Measurements from ENCODE around the gene PHF2.

Gene PHF2

DNA sequence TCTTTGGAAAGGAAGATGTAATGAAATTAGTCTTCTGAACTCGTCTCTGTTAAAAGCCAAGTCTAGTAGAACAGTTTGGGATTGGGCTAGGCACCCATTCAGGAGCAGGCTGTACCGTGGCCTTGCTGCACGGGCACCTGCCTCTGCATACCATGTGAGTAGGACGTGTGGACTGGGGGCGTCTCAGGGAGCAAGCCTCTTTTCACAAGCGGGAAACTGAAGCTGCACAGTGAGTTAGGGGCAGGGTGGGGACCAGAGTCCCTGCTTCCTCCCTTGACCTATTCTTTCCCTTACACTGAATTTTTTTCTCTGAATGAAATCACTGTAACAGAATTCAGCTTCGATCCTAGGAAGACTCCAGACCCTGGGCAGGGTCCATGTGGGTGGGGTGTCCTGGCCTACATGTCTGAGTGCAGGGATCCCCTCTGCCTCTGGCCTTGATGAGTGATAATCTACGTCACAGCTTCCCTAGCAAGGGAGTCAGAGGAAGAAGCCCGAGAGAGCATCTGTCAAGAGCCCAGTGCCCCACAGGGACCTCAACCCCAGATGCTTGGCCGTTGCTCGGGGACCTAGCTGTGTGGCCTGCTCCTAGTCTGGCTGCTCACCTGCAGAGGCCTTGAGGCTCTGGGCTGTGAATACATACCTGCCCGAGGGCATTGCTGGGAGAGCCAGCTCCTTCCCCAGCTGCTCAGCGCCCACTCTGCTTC lies 15.1 kb downstream of the PHF2 start:
- no peak for TF ChIP-seq Cebpa-rat (IDR thresholded peaks at IDR 0.05)
- Histone ChIP-seq H3K9ac (peak overlapping the region in 6 of 11 experiments; percentile 1 to 50 (median 26); a peak in 6 of 22 replicates), H3K4me3 (no peak overlapping the region), H3K4me2 (peak overlapping the region; percentile 46 to 78 (median 68)), H3K36me3 (peaks cover 0 to 6% (median 0%) of the 10 kb centered on the region in 11 experiments; a peak in 1 of 22 replicates), H4K20me1 (peaks cover 93 to 100% (median 100%) of the 10 kb centered on the region in 11 experiments), H3K4me1 (peaks cover 56 to 85% (median 83%) of the 10 kb centered on the region in 10 experiments), H3K27ac (peak overlapping the region in 6 of 11 experiments; percentile 16 to 55 (median 42); a peak in 10 of 22 replicates), H3K27me3 (no peaks in the 10 kb centered on the region), H3K9me3 (replicated peaks in 1 of 11) (no peaks in the 10 kb centered on the region)

DNA sequence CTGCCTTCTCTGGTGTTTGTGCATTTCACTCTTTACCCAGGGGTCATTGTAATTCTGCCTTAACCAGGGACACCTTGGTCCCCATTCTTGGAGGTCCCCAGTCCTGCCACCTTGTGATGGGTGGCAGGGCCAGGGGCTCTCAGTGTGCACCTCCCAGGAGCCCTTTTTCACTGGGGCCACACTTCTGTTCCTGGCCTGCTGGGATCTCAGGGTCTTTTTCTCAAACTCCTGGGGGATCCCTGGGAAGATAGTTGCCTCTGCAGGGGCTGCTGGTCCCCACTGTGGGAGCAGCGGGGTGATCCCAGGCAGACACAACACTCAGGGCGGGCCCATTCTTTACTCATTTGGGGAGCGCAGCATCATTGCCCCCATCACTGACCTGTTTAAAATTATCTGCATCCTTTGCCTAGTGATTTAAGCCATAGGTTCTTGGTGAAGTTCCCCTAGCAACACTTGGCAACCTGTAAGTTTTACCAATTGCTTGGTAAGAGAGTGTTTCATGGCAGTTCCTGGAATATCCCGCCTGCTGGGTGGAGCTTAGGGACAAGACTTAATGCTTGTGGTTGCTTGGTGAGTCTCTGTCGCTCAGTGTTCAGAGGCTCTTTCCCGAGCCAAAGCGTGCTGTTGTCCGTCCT lies 15.7 kb downstream of the PHF2 start:
- peaks cover 0 to 6% (median 0%) of the 10 kb centered on the region in 11 experiments; a peak in 1 of 22 replicates for H3K36me3 ChIP-seq
- H3K4me1 ChIP-seq: peaks cover 56 to 85% (median 81%) of the 10 kb centered on the region in 10 experiments
- peak overlapping the region in 6 of 11 experiments; percentile 16 to 47 (median 42); a peak in 10 of 22 replicates for H3K27ac ChIP-seq
- H4K20me1 ChIP-seq: peaks cover 94 to 100% (median 99%) of the 10 kb centered on the region in 11 experiments
- H3K9ac ChIP-seq: peak overlapping the region in 6 of 11 experiments; percentile 1 to 50 (median 26); a peak in 5 of 22 replicates
- H3K4me3 ChIP-seq: no peak overlapping the region
- H3K9me3 ChIP-seq (replicated peaks in 1 of 11): no peaks in the 10 kb centered on the region
- no peaks in the 10 kb centered on the region for H3K27me3 ChIP-seq
- peak overlapping the region; percentile 46 to 78 (median 68) for H3K4me2 ChIP-seq
- no peak for TF ChIP-seq Cebpa-rat (IDR thresholded peaks at IDR 0.05)

DNA sequence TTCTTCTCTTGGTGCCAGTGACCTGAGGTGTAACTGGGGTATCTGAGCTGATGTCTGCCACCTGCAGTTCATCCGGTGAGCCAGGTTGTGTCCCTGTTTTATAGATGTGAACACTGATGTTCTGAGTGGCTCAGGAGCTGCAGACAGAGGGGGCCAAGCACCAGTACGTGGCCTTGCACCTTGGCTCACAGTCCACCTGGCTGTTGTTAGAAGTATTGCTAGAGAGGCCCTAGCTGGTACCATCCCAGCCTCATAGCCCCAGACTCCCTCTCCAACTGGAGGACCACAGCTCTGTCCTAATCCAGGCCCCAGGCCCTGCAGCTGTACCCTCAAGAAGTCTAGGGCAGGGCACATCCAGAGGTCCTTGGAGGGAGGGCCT lies 16.2 kb downstream of the PHF2 start:
- no peaks in the 10 kb centered on the region for H3K9me3 ChIP-seq (replicated peaks in 1 of 11)
- H4K20me1 ChIP-seq: peaks cover 94 to 100% (median 99%) of the 10 kb centered on the region in 11 experiments
- H3K9ac ChIP-seq: no peak overlapping the region
- no peaks in the 10 kb centered on the region for H3K27me3 ChIP-seq
- H3K36me3 ChIP-seq: peaks cover 0 to 6% (median 0%) of the 10 kb centered on the region in 11 experiments; a peak in 1 of 22 replicates
- TF ChIP-seq Cebpa-rat (IDR thresholded peaks at IDR 0.05): no peak
- H3K4me2 ChIP-seq: peak overlapping the region in 8 of 11 experiments; percentile 59 to 78 (median 72); a peak in 8 of 22 replicates
- H3K27ac ChIP-seq: peak overlapping the region in 1 of 11 experiments; percentile 44; a peak in 1 of 22 replicates
- peaks cover 56 to 85% (median 83%) of the 10 kb centered on the region in 10 experiments for H3K4me1 ChIP-seq
- no peak overlapping the region for H3K4me3 ChIP-seq

DNA sequence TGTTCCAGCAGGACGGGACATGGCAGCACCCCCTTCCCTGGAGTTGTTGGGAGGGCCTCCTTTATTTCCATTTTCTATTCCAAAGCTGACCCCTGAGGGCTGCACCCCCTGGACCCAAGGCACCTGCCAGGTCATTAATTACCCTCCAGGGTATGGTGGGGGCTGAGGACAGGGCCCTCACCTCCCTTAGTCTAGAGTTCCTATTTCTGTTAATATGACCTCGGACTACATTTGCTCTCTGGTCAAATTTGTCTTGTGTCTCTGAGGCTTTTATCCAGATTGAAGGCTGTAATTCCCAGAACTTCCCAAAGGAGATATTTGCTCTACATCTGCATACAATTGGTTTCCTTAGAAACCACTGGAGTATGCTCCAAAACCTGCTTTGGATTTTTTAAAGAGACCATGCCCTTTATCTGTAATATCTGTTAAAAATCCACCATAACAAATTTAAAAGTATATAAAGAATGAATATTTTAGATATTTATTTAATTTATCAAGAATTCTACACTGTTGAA lies 16.8 kb downstream of the PHF2 start:
- no peak overlapping the region for H3K4me3 ChIP-seq
- TF ChIP-seq Cebpa-rat (IDR thresholded peaks at IDR 0.05): no peak
- H3K4me1 ChIP-seq: peaks cover 54 to 85% (median 83%) of the 10 kb centered on the region in 10 experiments
- no peak overlapping the region for H3K9ac ChIP-seq
- no peak overlapping the region for H3K4me2 ChIP-seq
- peaks cover 0 to 6% (median 0%) of the 10 kb centered on the region in 11 experiments; a peak in 1 of 22 replicates for H3K36me3 ChIP-seq
- peaks cover 94 to 100% (median 99%) of the 10 kb centered on the region in 11 experiments for H4K20me1 ChIP-seq
- H3K27me3 ChIP-seq: no peaks in the 10 kb centered on the region
- no peaks in the 10 kb centered on the region for H3K9me3 ChIP-seq (replicated peaks in 1 of 11)
- no peak overlapping the region for H3K27ac ChIP-seq

DNA sequence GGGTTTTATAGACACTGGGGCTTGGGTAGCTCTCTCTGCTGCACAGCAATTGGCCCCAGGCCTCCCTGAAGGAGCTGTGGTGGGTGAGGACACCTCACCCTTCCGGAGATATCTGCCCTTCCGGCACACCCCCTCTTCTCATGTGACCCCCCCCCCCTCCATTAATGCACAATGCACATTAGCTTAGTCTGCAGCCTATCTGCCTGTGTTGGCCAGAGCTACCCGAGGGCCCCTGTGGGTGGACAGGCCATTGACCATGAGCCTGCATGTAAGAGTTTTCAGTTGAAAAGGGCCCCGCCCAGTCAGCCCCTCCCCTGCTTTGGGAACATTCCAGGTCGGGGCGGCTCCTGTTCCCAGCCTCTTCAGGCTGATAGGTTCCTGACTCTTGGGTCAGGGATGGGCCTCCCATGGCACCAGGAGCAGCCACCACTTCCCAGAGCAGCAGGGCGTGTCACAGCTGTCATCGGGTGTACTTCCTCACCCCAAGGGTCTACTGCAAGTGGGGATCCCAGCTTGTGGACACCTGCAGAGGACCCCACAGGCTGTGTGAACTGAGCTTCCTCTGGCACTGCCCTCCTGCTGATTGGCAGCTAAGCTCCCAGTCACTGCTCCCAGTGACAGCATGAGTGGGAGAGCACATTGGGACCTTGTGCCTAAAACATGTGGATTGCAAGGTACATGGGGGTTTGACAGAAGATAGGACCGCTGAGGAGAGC lies 17.8 kb downstream of the PHF2 start:
- H3K27me3 ChIP-seq: no peaks in the 10 kb centered on the region
- H3K4me1 ChIP-seq: peaks cover 54 to 85% (median 83%) of the 10 kb centered on the region in 10 experiments
- H3K4me2 ChIP-seq: peak overlapping the region; percentile 6 to 55 (median 29); a peak in 17 of 22 replicates
- H3K9ac ChIP-seq: no peak overlapping the region
- H3K4me3 ChIP-seq: no peak overlapping the region
- peaks cover 94 to 100% (median 99%) of the 10 kb centered on the region in 11 experiments for H4K20me1 ChIP-seq
- H3K36me3 ChIP-seq: peaks cover 0 to 6% (median 0%) of the 10 kb centered on the region in 11 experiments; a peak in 1 of 22 replicates
- no peak for TF ChIP-seq Cebpa-rat (IDR thresholded peaks at IDR 0.05)
- H3K9me3 ChIP-seq (replicated peaks in 1 of 11): no peaks in the 10 kb centered on the region
- no peak overlapping the region for H3K27ac ChIP-seq

DNA sequence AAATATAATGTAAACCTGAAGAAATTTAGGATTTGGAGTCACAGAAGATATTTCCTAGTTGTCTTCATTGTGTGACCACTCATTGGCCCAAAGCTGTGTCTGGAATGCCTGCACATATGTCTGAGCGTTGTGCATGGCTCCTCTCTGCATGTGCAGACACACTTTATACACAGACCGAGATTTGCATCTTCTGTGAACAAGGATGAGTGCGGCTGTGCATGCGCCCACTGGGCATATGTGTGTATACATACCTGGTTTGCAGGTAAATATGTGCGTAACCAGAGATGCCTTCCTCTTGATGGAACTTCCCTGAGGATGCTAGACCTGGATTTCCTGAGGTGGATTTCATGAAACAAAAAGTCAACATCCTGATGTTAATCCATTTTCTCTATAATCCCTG lies 19.1 kb downstream of the PHF2 start:
- no peak overlapping the region for H3K9ac ChIP-seq
- H3K9me3 ChIP-seq (replicated peaks in 1 of 11): no peaks in the 10 kb centered on the region
- H3K27me3 ChIP-seq: no peaks in the 10 kb centered on the region
- TF ChIP-seq Cebpa-rat (IDR thresholded peaks at IDR 0.05): no peak
- no peak overlapping the region for H3K27ac ChIP-seq
- H3K4me3 ChIP-seq: no peak overlapping the region
- H3K4me2 ChIP-seq: no peak overlapping the region
- H3K36me3 ChIP-seq: peaks cover 0 to 6% (median 0%) of the 10 kb centered on the region in 11 experiments; a peak in 1 of 22 replicates
- peaks cover 94 to 100% (median 99%) of the 10 kb centered on the region in 11 experiments for H4K20me1 ChIP-seq
- H3K4me1 ChIP-seq: peaks cover 52 to 85% (median 83%) of the 10 kb centered on the region in 10 experiments

DNA sequence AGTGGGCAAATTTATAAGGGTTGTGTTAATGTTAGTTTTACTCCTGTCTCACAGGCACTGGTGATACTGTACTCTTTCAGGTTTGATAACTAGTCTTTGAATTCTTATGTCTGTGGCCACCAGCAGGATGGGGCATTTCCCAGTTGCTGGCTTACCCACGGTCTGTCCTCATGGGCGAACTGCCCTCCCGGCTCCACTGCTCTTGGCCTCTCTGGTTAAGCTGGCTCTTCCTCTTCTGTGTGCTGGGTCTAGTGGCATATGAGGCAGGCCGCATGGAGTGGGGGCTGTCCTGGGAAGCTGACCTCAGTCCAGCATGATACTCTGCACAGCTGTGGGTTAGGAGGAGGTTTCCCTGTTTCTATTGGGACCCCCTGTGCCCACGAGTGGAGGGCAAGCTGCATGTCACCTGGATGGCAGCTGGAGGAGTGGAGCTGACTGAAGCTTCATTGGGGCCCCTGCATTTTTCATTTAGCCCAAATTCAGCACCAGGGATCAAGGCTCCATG lies 19.5 kb downstream of the PHF2 start:
- H3K27ac ChIP-seq: 0 out of 22 replicates have a peak overlapping the region, but pooled peaks of 1 of the 11 experiments have one; percentile 17
- TF ChIP-seq Cebpa-rat (IDR thresholded peaks at IDR 0.05): no peak
- no peak overlapping the region; a peak in 1 of 22 replicates for H3K9ac ChIP-seq
- H3K9me3 ChIP-seq (replicated peaks in 1 of 11): no peaks in the 10 kb centered on the region
- H3K27me3 ChIP-seq: no peaks in the 10 kb centered on the region
- H3K4me3 ChIP-seq: no peak overlapping the region
- H3K36me3 ChIP-seq: peaks cover 0 to 6% (median 0%) of the 10 kb centered on the region in 11 experiments; a peak in 1 of 22 replicates
- peak overlapping the region in 7 of 11 experiments; percentile 10 to 89 (median 61); a peak in 13 of 22 replicates for H3K4me2 ChIP-seq
- peaks cover 94 to 100% (median 99%) of the 10 kb centered on the region in 11 experiments for H4K20me1 ChIP-seq
- H3K4me1 ChIP-seq: peaks cover 52 to 85% (median 83%) of the 10 kb centered on the region in 10 experiments

DNA sequence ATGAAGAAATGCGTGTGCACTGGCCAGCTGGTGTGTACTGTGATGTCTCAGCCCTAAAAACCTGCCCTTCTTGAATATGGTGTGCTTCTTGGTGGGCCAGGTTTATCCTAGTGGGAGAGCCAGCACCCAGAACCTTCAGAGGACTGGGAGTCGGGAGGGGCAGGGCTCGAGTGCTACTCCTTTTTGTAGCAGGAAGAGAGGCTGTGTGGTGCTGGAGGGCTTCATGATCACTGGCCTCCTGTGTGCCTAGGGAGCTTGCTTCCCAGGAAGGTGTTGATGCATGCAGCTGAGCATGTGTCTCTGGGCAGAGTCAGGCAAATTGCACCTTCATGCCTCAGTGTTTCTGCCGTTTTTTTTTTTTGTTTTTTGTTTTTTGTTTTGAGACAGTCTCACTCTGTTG lies 20.0 kb downstream of the PHF2 start:
- Histone ChIP-seq H3K4me3 (no peak overlapping the region), H4K20me1 (peaks cover 94 to 100% (median 99%) of the 10 kb centered on the region in 11 experiments)
- no peak for TF ChIP-seq Cebpa-rat (IDR thresholded peaks at IDR 0.05)

More for the DNA sequence above, 20.0 kb downstream of the PHF2 start:
- H3K27me3 ChIP-seq: no peaks in the 10 kb centered on the region
- no peak overlapping the region; a peak in 1 of 22 replicates for H3K9ac ChIP-seq
- peak overlapping the region in 7 of 11 experiments; percentile 10 to 89 (median 61); a peak in 14 of 22 replicates for H3K4me2 ChIP-seq
- no peaks in the 10 kb centered on the region for H3K9me3 ChIP-seq (replicated peaks in 1 of 11)
- H3K27ac ChIP-seq: 0 out of 22 replicates have a peak overlapping the region, but pooled peaks of 1 of the 11 experiments have one; percentile 17
- H3K4me1 ChIP-seq: peaks cover 52 to 85% (median 83%) of the 10 kb centered on the region in 10 experiments
- H3K36me3 ChIP-seq: peaks cover 0 to 6% (median 0%) of the 10 kb centered on the region in 11 experiments; a peak in 1 of 22 replicates

Measured in BLaER1 treated with 17β-estradiol and CSF1 and Interleukin-3, amounts not matched to agents 10 nM and 100 nM (cell line).